Brain microvascular endothelial cell (primary cell): ENCODE data around the gene MAP1S.
A peak's percentile ranks its signal among the peaks of the same experiment; 100 is the strongest.

Experiments
- DNase-seq: peaks from one replicate; pipeline ENCODE4 v3.0.0-alpha.2; 2020
- H3K27ac ChIP-seq: fragments of 250-450 bp; sonication (Bioruptor Pico); 2 replicates; pipeline ENCODE4 v1.5.1; 2020; ENCODE audit warnings: mild to moderate bottlenecking, moderate library complexity
- H3K27me3 ChIP-seq: fragments of 250-450 bp; sonication (Bioruptor Pico); replicated peaks from 2 replicates; pipeline ENCODE4 v1.5.1; 2020; ENCODE audit warnings: mild to moderate bottlenecking
- H3K36me3 ChIP-seq: fragments of 250-450 bp; sonication (Bioruptor Pico); replicated peaks from 2 replicates; pipeline ENCODE4 v1.5.1; 2020; ENCODE audit warnings: mild to moderate bottlenecking
- H3K4me3 ChIP-seq: 2 replicates; pipeline ENCODE4 v1.5.1; 2011; ENCODE audit warnings: low read depth, mild to moderate bottlenecking, control low read depth, low read length, moderate library complexity
- CTCF ChIP-seq: IDR thresholded peaks from 2 replicates; pipeline ENCODE4 v1.5.1; 2011; ENCODE audit warnings: low read depth, mild to moderate bottlenecking, moderate library complexity, low read length, control low read depth, inconsistent platforms; ENCODE audit errors: missing control alignments
- in situ Hi-C: cut with HindIII; loops from 2 replicates; pipeline ENCODE4 v1.10.0; 2017; ENCODE audit warnings: low sequenced_read_pairs, low pct_ligation_motif_present

Gene MAP1S

GRCh38 chr19:17752865-17753639, 33.8 kb downstream of the MAP1S start:
- no peak for DNase-seq
- Histone ChIP-seq H3K27ac (no peak overlapping the region), H3K4me3 (no peak overlapping the region), H3K27me3 (no peaks in the 10 kb centered on the region), H3K36me3 (no peaks in the 10 kb centered on the region)
- in situ Hi-C loops, result no loop called here
- no peak for TF ChIP-seq CTCF

GRCh38 chr19:17753976-17754375, 34.7 kb downstream of the MAP1S start:
- in situ Hi-C loops, result no loop called here
- no peaks in the 10 kb centered on the region for H3K27me3 ChIP-seq
- no peak for DNase-seq
- TF ChIP-seq CTCF, result no peak
- no peak overlapping the region for H3K4me3 ChIP-seq
- H3K27ac ChIP-seq, result no peak overlapping the region
- no peaks in the 10 kb centered on the region for H3K36me3 ChIP-seq

GRCh38 chr19:17754634-17755442, 35.6 kb downstream of the MAP1S start:
- in situ Hi-C loops, result no loop called here
- H3K27ac ChIP-seq, result no peak overlapping the region
- H3K27me3 ChIP-seq, result no peaks in the 10 kb centered on the region
- DNase-seq, result no peak
- no peak for TF ChIP-seq CTCF
- H3K36me3 ChIP-seq, result no peaks in the 10 kb centered on the region
- H3K4me3 ChIP-seq, result no peak overlapping the region

GRCh38 chr19:17755443-17755890, 36.2 kb downstream of the MAP1S start:
- H3K4me3 ChIP-seq, result no peak overlapping the region
- H3K36me3 ChIP-seq, result no peaks in the 10 kb centered on the region
- in situ Hi-C loops, result no loop called here
- no peaks in the 10 kb centered on the region for H3K27me3 ChIP-seq
- no peak for DNase-seq
- no peak overlapping the region for H3K27ac ChIP-seq
- no peak for TF ChIP-seq CTCF

GRCh38 chr19:17755977-17756670, 36.8 kb downstream of the MAP1S start:
- Histone ChIP-seq H3K36me3 (no peaks in the 10 kb centered on the region), H3K27ac (no peak overlapping the region), H3K4me3 (no peak overlapping the region), H3K27me3 (no peaks in the 10 kb centered on the region)
- no peak for TF ChIP-seq CTCF
- peak; percentile 25 for DNase-seq
- in situ Hi-C loops, result no loop called here
